ELR (cell line): ENCODE results near the gene MAML3.

Source experiments
- DNase-seq: peaks from one replicate; pipeline ENCODE4 v3.0.0-alpha.2; 2015; ENCODE audit warnings: low read depth

Gene MAML3

DNA sequence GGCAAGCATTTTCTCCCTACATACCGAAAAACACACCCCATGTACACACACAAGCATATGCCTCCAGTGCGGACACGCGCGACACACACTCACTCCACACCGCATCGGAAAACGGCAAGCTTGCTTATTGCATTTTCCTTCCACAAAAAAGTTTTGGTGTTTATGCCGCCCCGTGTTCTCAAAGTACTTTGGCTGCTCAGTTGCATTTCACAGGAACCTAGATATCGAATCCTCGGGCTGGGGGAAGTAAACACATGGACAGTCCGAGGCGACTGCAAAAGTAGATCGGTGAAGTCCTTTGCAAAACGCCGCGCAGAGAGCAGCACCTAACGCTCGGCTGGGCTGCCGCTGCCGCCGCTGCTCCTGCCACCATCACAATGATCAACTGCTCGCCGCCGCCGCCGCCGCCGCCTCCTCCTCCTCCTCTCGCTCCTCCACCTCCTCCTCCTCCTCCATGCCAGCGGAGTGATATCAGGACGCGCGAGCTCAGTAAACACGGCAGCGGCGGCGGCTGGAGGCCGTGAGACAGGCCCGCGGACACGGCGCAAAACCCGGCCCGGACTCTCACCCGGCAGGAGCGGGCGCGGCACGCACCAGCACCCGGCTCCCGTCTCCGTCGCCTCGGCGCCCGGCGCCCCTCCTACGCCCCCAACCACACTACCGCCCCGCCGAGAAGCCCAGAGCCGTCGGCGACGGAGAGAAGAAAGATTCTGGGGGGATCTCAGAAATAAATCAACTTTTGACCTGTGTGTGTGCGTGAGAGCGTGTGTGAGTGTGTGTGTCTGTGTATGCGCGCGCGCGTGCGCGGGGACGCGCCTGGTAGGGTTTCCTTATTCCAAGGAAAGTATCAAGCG, at the start of gene MAML3:
TSS of gene MAML3 (minus strand) at position 467 of the 854 bp plus-strand sequence. CDS start 857 bp downstream, outside the sequence.
- DNase-seq = peak; percentile 96

- DNase-seq = no peak
Measured at GRCh38 chr4:140198942-140199341, 45.0 kb upstream of the MAML3 start.

- DNase-seq = no peak
Measured at GRCh38 chr4:140195806-140196205, 41.8 kb upstream of the MAML3 start.

- DNase-seq = no peak
Measured at GRCh38 chr4:140189805-140190204, 35.8 kb upstream of the MAML3 start.

DNA sequence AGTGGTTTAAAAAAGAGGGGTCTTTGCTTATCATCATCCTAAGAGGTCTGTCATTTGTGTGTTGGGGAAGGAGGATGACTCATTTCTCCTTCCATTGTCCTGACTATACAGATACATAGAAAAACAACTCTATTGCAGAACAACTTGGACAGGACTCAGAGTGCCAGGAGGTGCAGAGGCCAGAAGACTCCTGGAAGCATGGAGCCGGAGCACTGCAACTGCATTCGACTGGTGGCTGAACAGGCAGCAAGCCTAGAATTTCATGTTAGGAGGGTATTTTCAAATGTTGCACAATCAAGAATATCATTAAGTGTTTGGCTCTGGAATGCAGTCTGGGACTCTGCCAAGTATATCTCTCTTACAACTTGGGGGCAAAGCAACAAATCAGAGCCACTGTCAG, 35.0 kb upstream of the MAML3 start:
- peak; percentile 42 for DNase-seq

- peak; percentile 20 for DNase-seq
Measured at GRCh38 chr4:140187316-140187695, 33.3 kb upstream of the MAML3 start.

GRCh38 chr4:140186651-140187315, 32.8 kb upstream of the MAML3 start:
- peak; percentile 77 for DNase-seq

GRCh38 chr4:140186082-140186438, 32.1 kb upstream of the MAML3 start:
- no peak for DNase-seq

GRCh38 chr4:140185412-140186081, 31.6 kb upstream of the MAML3 start:
- DNase-seq = no peak

- no peak for DNase-seq
Measured at GRCh38 chr4:140183270-140183669, 29.3 kb upstream of the MAML3 start.

GRCh38 chr4:140180577-140180976, 26.6 kb upstream of the MAML3 start:
- DNase-seq = no peak

DNA sequence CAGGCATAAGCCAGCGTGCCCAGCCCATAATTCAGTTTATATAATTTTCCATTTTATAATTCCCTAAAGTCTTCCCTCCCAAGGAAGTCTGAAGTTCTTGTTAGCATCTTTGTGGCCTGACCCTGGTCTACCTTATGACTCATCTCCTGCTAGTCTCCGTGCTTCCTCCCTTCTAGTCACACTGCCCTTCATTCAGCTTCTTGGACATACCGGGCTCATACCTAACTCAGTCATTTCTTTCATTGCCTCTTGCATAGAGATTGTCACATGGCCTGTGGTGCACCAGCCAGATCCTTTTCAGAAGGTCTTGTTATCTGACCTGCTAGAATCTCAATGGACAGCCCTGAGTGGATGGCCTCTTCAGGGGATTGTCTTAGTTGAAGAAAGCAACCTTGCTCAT, 22.8 kb upstream of the MAML3 start:
- peak; percentile 80 for DNase-seq

- no peak for DNase-seq
Measured at GRCh38 chr4:140174543-140174942, 20.6 kb upstream of the MAML3 start.

- DNase-seq = no peak
Measured at GRCh38 chr4:140172960-140173359, 19.0 kb upstream of the MAML3 start.

- no peak for DNase-seq
Measured at GRCh38 chr4:140170299-140170698, 16.3 kb upstream of the MAML3 start.

GRCh38 chr4:140168936-140169335, 15.0 kb upstream of the MAML3 start:
- DNase-seq = no peak

GRCh38 chr4:140168474-140168873, 14.5 kb upstream of the MAML3 start:
- DNase-seq = peak; percentile 4

- DNase-seq = peak; percentile 6
Measured at GRCh38 chr4:140163029-140163810, 9.2 kb upstream of the MAML3 start.

DNA sequence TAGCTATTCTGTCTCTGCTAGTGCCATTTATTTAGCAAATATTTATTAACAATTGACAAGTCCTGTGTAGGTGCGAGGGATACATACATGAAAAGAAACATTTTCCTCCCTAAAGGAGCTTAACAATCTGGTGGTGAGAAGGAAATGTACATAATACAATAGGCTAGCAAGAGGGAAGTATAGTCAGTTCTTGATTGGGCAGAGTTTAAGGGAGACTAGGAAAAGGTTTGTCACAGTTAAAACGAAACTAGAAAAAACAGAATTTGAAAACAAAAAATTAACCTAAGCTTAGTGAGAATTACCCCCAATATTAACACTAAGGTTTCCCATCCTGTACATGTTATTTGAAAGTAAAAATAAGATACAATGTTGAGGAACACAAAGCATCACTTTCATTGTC, 8.6 kb upstream of the MAML3 start:
- no peak for DNase-seq

- DNase-seq = no peak
Measured at GRCh38 chr4:140158365-140159030, 4.5 kb upstream of the MAML3 start.

GRCh38 chr4:140157341-140157740, 3.4 kb upstream of the MAML3 start:
- no peak for DNase-seq
